HL-60/S4 treated with phorbol 12-myristate 13-acetate at 8.2 ng/mL for 4 days and 3 days (cell line): ENCODE data around the gene HDAC8.

Experiments used
- in situ Hi-C: fragments of 300-500 bp; cut with MboI; formaldehyde crosslinking; loops from 2 replicates; pipeline ENCODE4 v1.15.0; 2022; ENCODE audit warnings: low sequenced_read_pairs

The HDAC8 gene

GRCh38 chrX:72297953-72298730, 274.5 kb downstream of the HDAC8 start:
- in situ Hi-C loops: no loop called here

DNA sequence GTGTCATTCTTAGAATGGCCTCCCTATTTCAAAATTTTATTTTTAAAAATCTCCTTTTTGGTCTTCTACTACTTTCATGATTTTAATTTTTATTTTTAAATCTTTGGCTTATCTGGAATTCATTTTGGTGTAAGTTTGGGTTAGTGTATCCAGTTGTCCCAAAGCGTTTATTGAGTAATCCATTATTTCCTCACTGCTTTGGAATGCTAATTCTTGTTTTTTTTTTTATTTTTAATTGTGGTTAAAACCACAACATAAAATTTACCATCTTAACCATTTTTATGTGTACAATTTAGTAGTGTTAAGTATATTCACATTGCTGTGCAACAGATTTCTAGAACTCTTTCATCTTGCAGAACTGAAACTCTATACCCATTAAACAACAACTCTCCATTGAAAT, 275.7 kb downstream of the HDAC8 start:
- in situ Hi-C loops: no loop called here

GRCh38 chrX:72295745-72296144, 276.9 kb downstream of the HDAC8 start:
- in situ Hi-C loops: no loop called here

DNA sequence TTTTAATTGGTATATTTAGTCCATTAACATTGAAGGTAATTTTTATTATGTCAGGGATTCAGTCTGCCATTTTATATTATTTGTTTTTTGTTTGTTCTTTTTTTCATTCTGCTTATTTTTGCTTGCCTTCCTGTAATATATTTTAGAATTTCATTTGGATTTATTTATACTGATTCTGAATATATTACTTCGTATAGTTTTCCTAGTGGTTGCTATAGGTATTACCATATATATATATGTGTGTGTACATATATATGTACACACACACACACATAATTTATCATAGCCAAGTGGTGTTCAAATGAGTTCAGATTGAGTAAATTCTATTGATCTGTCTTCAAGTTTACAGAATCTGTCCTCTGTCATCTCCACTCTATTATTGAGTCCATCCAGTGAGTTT, 278.1 kb downstream of the HDAC8 start:
- in situ Hi-C loops: no loop called here

GRCh38 chrX:72282302-72282701, 290.3 kb downstream of the HDAC8 start:
- in situ Hi-C loops: no loop called here

- in situ Hi-C loops: no loop called here
Observed at GRCh38 chrX:72280321-72280845, 292.3 kb downstream of the HDAC8 start.
